SK-N-SH (cell line): ENCODE data around the gene AJUBA. TPM values are rescaled to one million over a fixed set of nuclear protein-coding genes. Genes with fewer than 3 reads are reported as not detected.

ENCODE experiments used
- CTCF ChIA-PET: fragments of 300-600, 350-600 bp; formaldehyde crosslinking; extraction: SDS; loops from one replicate; lab custom pipeline; 2021; lab: Yijun Ruan, JAX
- POLR2A ChIA-PET: fragments of 350-600 bp; sonication (Branson Sonifier 250); formaldehyde crosslinking; extraction: SDS; loops from one replicate; lab custom pipeline; 2020; ENCODE audit warnings: antibody characterized with exemption, inconsistent platforms; lab: Yijun Ruan, JAX
- DNase-seq: peaks from one replicate; pipeline ENCODE4 v3.0.0; 2012
- H2AFZ ChIP-seq: fragments of 200-600 bp; sonication (generic); 2 replicates; pipeline ENCODE4 v1.8.1; 2016; ENCODE audit warnings: antibody characterized with exemption, mild to moderate bottlenecking, low read depth
- H3F3A ChIP-seq: fragments of 200-600 bp; sonication (generic); replicated peaks from 2 replicates; pipeline ENCODE3; 2016; ENCODE audit warnings: antibody characterized with exemption, mild to moderate bottlenecking; ENCODE audit not compliant: insufficient read depth
- H3K27ac ChIP-seq, 2 experiments: fragments of 200-500 bp in 1 of 2; fragments of 200-600 bp in 1 of 2; sonication (Bioruptor generic) in 1 of 2; sonication (generic), shearing (Covaris generic) in 1 of 2; 2 replicates each; pipeline versions ENCODE4 v1.5.1 to v1.6.1; 2014 to 2016; ENCODE audit warnings: low read depth in 2 of 2, inconsistent platforms in 1 of 2, low read length in 1 of 2, mild to moderate bottlenecking in 1 of 2, mixed read lengths in 1 of 2
- H3K27me3 ChIP-seq: fragments of 200-600 bp; sonication (generic), shearing (Covaris generic); 2 replicates; pipeline ENCODE4 v1.6.1; 2016; ENCODE audit warnings: mixed run types; ENCODE audit not compliant: insufficient read depth
- H3K36me3 ChIP-seq, 2 experiments: fragments of 200-500 bp in 1 of 2; fragments of 200-600 bp in 1 of 2; sonication (Bioruptor generic) in 1 of 2; sonication (generic) in 1 of 2; replicated peaks in 1 of 2; 2 replicates each; pipeline versions ENCODE3 to v1.5.1; 2014 to 2016; ENCODE audit warnings: low read length in 1 of 2, mild to moderate bottlenecking in 1 of 2; ENCODE audit not compliant: insufficient read depth in 2 of 2, control insufficient read depth in 1 of 2
- H3K4me1 ChIP-seq, 2 experiments: fragments of 200-500 bp in 1 of 2; fragments of 200-600 bp in 1 of 2; sonication (Bioruptor generic) in 1 of 2; sonication (generic), shearing (Covaris generic) in 1 of 2; 2 replicates each; pipeline versions ENCODE4 v1.5.1 to v1.6.1; 2014 to 2016; ENCODE audit warnings: low read depth in 1 of 2, low read length in 1 of 2, mixed run types in 1 of 2; ENCODE audit not compliant: insufficient read depth in 2 of 2, control insufficient read depth in 1 of 2
- H3K4me2 ChIP-seq: fragments of 200-600 bp; sonication (generic), shearing (Covaris generic); 2 replicates; pipeline ENCODE4 v1.6.1; 2017; ENCODE audit warnings: mixed run types
- H3K4me3 ChIP-seq, 2 experiments: fragments of 200-500 bp in 1 of 2; fragments of 200-600 bp in 1 of 2; sonication (Bioruptor generic) in 1 of 2; sonication (generic), shearing (Covaris generic) in 1 of 2; 2 replicates each; pipeline versions ENCODE4 v1.5.1 to v1.8.1; 2014 to 2016; ENCODE audit warnings: low read depth in 2 of 2, inconsistent platforms in 1 of 2, low read length in 1 of 2, mild to moderate bottlenecking in 1 of 2, mixed read lengths in 1 of 2, moderate library complexity in 1 of 2
- H3K79me2 ChIP-seq: fragments of 200-600 bp; sonication (generic); 2 replicates; pipeline ENCODE4 v1.8.1; 2017; ENCODE audit warnings: mild to moderate bottlenecking; ENCODE audit not compliant: insufficient read depth
- H3K9ac ChIP-seq: fragments of 200-600 bp; sonication (generic); 2 replicates; pipeline ENCODE4 v1.6.1; 2017; ENCODE audit warnings: mixed run types
- H3K9me2 ChIP-seq: fragments of 200-600 bp; sonication (generic); 2 replicates; pipeline ENCODE4 v1.6.1; 2017; ENCODE audit warnings: mixed run types
- H3K9me3 ChIP-seq: fragments of 200-600 bp; sonication (generic); 2 replicates; pipeline ENCODE4 v1.6.1; 2017; ENCODE audit warnings: mixed run types, mild to moderate bottlenecking, moderate library complexity
- H4K20me1 ChIP-seq: fragments of 200-600 bp; sonication (generic); 2 replicates; pipeline ENCODE4 v1.6.1; 2017; ENCODE audit warnings: mild to moderate bottlenecking, mixed run types; ENCODE audit not compliant: insufficient read depth
- CTCF ChIP-seq: fragments of 200-600 bp; sonication (generic); IDR thresholded peaks from 2 replicates; pipeline ENCODE4 v1.6.1; 2017; ENCODE audit warnings: antibody characterized with exemption, mild to moderate bottlenecking, moderate library complexity
- ELF1 ChIP-seq: IDR thresholded peaks from 2 replicates; pipeline ENCODE4 v1.4.0; 2012
- EZH2phosphoT487 ChIP-seq: fragments of 200-600 bp; sonication (generic); IDR thresholded peaks from 2 replicates; pipeline ENCODE4 v1.6.1; 2017; ENCODE audit warnings: low read depth, mixed run types, mild to moderate bottlenecking, antibody characterized with exemption, moderate library complexity, borderline replicate concordance
- FOSL2 ChIP-seq: IDR thresholded peaks from 2 replicates; pipeline ENCODE4 v1.4.0; 2012; ENCODE audit warnings: low read depth, mild to moderate bottlenecking, moderate library complexity, borderline replicate concordance
- GABPA ChIP-seq: IDR thresholded peaks from 2 replicates; pipeline ENCODE4 v1.4.0; 2012; ENCODE audit warnings: low read depth, mild to moderate bottlenecking
- MXI1 ChIP-seq: IDR thresholded peaks from 2 replicates; pipeline ENCODE4 v1.6.1; 2012; ENCODE audit warnings: mild to moderate bottlenecking, low read depth, low read length, improper control_type of control experiment
- NRF1 ChIP-seq: IDR thresholded peaks from 2 replicates; pipeline ENCODE4 v1.6.1; 2012; ENCODE audit warnings: low read depth, mild to moderate bottlenecking, low read length
- POLR2AphosphoS5 ChIP-seq: IDR thresholded peaks from 2 replicates; pipeline ENCODE4 v1.6.1; 2012; ENCODE audit warnings: low read depth, low read length
- RXRA ChIP-seq: IDR thresholded peaks from 2 replicates; pipeline ENCODE4 v1.4.0; 2012; ENCODE audit warnings: low read depth, mild to moderate bottlenecking, borderline replicate concordance
- SMC3 ChIP-seq: IDR thresholded peaks from 2 replicates; pipeline ENCODE4 v1.6.1; 2012; ENCODE audit warnings: low read depth, low read length, improper control_type of control experiment
- USF2 ChIP-seq: fragments of 150-350 bp; IDR thresholded peaks from 2 replicates; pipeline ENCODE4 v1.6.1; 2017; ENCODE audit warnings: antibody characterized with exemption, low read length, low read depth, borderline replicate concordance
- WGBS: methylation state at CpG from one replicate; pipeline ENCODE4 v1.1.6; 2017; ENCODE audit warnings: low lambda C conversion rate; 5-methylcytosine and 5-hydroxymethylcytosine counted together
- polyA plus RNA-seq, 3 experiments: library from polyadenylated mRNA; depleted of rRNA; stranded (reverse); fragments of >200 nt; gene quantifications; 2 replicates each; pipeline ENCODE4 v1.2.3, GENCODE V29; 2012

The AJUBA gene
- polyA plus RNA-seq, 1 of the 3 experiments (the other 2 are of a cell fraction), result 24.4 TPM

- H4K20me1 ChIP-seq, result no peaks in the 10 kb centered on the region
- H3K9me2 ChIP-seq, result no peaks in the 10 kb centered on the region
- WGBS, result 88% methylated on average over 4 of the region's 4 CpGs
- H3K36me3 ChIP-seq, result no peaks in the 10 kb centered on the region
- TF ChIP-seq MXI1 (no peak), CTCF (no peak), POLR2AphosphoS5 (no peak), USF2 (no peak), NRF1 (no peak), EZH2phosphoT487 (no peak), RXRA (no peak), FOSL2 (no peak)
- H2AFZ ChIP-seq, result no peak overlapping the region
- H3K4me2 ChIP-seq, result no peak overlapping the region
- DNase-seq, result no peak
- ChIA-PET CTCF (interaction anchor here (0.8 to 2.4 kb wide), 2 partner anchors 10 to 383 kb away, joined by 3 to 15 read pairs; partner anchors contain the start of gene PRMT5), POLR2A (no interaction called here)
- no peak overlapping the region for H3K4me3 ChIP-seq
- H3K27ac ChIP-seq, result no peak overlapping the region
- H3K4me1 ChIP-seq, result no peaks in the 10 kb centered on the region
- no peaks in the 10 kb centered on the region for H3K9me3 ChIP-seq
- H3K79me2 ChIP-seq, result no peaks in the 10 kb centered on the region
- no peak overlapping the region for H3K9ac ChIP-seq
- no peaks in the 10 kb centered on the region for H3F3A ChIP-seq
- no peaks in the 10 kb centered on the region for H3K27me3 ChIP-seq
Measured at GRCh38 chr14:22939684-22940083, 42.7 kb downstream of the AJUBA start.

- CTCF ChIA-PET, result interaction anchor here (0.8 to 1.6 kb wide), 5 partner anchors 12 to 142 kb away, joined by 3 to 9 read pairs (median 5); no protein-coding TSS in a partner anchor
- Histone ChIP-seq H4K20me1 (no peaks in the 10 kb centered on the region), H3K4me3 (no peak overlapping the region), H3K27ac (no peak overlapping the region), H3K27me3 (no peaks in the 10 kb centered on the region), H3K4me2 (no peak overlapping the region)
- POLR2A ChIA-PET, result no interaction called here
- TF ChIP-seq SMC3 (no peak), GABPA (no peak), ELF1 (no peak)
- TF ChIP-seq, all 33 proteins: peak for 0
- no peak for DNase-seq
- 90% methylated on average over 1 of the region's 1 CpG for WGBS
- Histone ChIP-seq H3F3A (peaks cover 8% of the 10 kb centered on the region), H3K79me2 (no peaks in the 10 kb centered on the region), H3K9me3 (no peaks in the 10 kb centered on the region), H2AFZ (no peak overlapping the region), H3K36me3 (no peaks in the 10 kb centered on the region), H3K4me1 (no peaks in the 10 kb centered on the region), H3K9ac (no peak overlapping the region), H3K9me2 (no peaks in the 10 kb centered on the region)
Measured at GRCh38 chr14:22935156-22935555, 47.2 kb downstream of the AJUBA start.
